ENCODE data around the gene MAGEA9.
"Not testable (repeated sequence)": the region's sequence is repeated elsewhere in the genome, so short reads cannot be mapped to it uniquely, and the experiment has no call there.

Gene MAGEA9

GRCh38 chrX:149770344-149770743 lies 11.4 kb upstream of the MAGEA9 start:
- not testable (repeated sequence) for H3K9me3 ChIP-seq (ENCODE audit: control insufficient read depth, low read length); H3K36me3 ChIP-seq (ENCODE audit: control insufficient read depth, insufficient read depth, low read length, severe bottlenecking); H3K4me1 ChIP-seq (ENCODE audit: control insufficient read depth, insufficient read depth, low read length); H3K4me3 ChIP-seq (ENCODE audit: low read length); H3K27me3 ChIP-seq (replicated peaks; ENCODE audit: control insufficient read depth, insufficient read depth, low read length); DNase-seq (ENCODE audit: low read depth); H3K9ac ChIP-seq (ENCODE audit: low read length)

- not testable (repeated sequence) for H3K9me3 ChIP-seq (ENCODE audit: control insufficient read depth, low read length); H3K36me3 ChIP-seq (ENCODE audit: control insufficient read depth, insufficient read depth, low read length, severe bottlenecking); H3K4me1 ChIP-seq (ENCODE audit: control insufficient read depth, insufficient read depth, low read length); H3K9ac ChIP-seq (ENCODE audit: low read length); H3K4me3 ChIP-seq (ENCODE audit: low read length); DNase-seq (ENCODE audit: low read depth); H3K27me3 ChIP-seq (replicated peaks; ENCODE audit: control insufficient read depth, insufficient read depth, low read length)
Observed at GRCh38 chrX:149773026-149773425, 8.7 kb upstream of the MAGEA9 start.

- DNase-seq (ENCODE audit: low read depth); H3K4me3 ChIP-seq (ENCODE audit: low read length); H3K9ac ChIP-seq (ENCODE audit: low read length); H3K4me1 ChIP-seq (ENCODE audit: control insufficient read depth, insufficient read depth, low read length); H3K9me3 ChIP-seq (ENCODE audit: control insufficient read depth, low read length); H3K36me3 ChIP-seq (ENCODE audit: control insufficient read depth, insufficient read depth, low read length, severe bottlenecking); H3K27me3 ChIP-seq (replicated peaks; ENCODE audit: control insufficient read depth, insufficient read depth, low read length): not testable (repeated sequence)
Observed at GRCh38 chrX:149773768-149774167, 8.0 kb upstream of the MAGEA9 start, which contains the start of gene HSFX1. HSFX1 (plus strand) TSS chrX:149774068; CDS start chrX:149774682, 614 bp downstream.

- not testable (repeated sequence) for H3K4me1 ChIP-seq (ENCODE audit: control insufficient read depth, insufficient read depth, low read length); H3K9me3 ChIP-seq (ENCODE audit: control insufficient read depth, low read length); DNase-seq (ENCODE audit: low read depth); H3K4me3 ChIP-seq (ENCODE audit: low read length); H3K27me3 ChIP-seq (replicated peaks; ENCODE audit: control insufficient read depth, insufficient read depth, low read length); H3K9ac ChIP-seq (ENCODE audit: low read length); H3K36me3 ChIP-seq (ENCODE audit: control insufficient read depth, insufficient read depth, low read length, severe bottlenecking)
Observed at GRCh38 chrX:149777999-149778398, 3.7 kb upstream of the MAGEA9 start.

- H3K9me3 ChIP-seq (ENCODE audit: control insufficient read depth, low read length) = peaks cover 12% of the 10 kb centered on the region
- H3K4me1 ChIP-seq (ENCODE audit: control insufficient read depth, insufficient read depth, low read length); H3K4me3 ChIP-seq (ENCODE audit: low read length); H3K27me3 ChIP-seq (replicated peaks; ENCODE audit: control insufficient read depth, insufficient read depth, low read length); DNase-seq (ENCODE audit: low read depth); H3K36me3 ChIP-seq (ENCODE audit: control insufficient read depth, insufficient read depth, low read length, severe bottlenecking); H3K9ac ChIP-seq (ENCODE audit: low read length): not testable (repeated sequence)
Observed at GRCh38 chrX:149795531-149795930, 13.8 kb downstream of the MAGEA9 start.

GRCh38 chrX:149799095-149799714 lies 17.5 kb downstream of the MAGEA9 start:
- Histone ChIP-seq H3K4me3 (ENCODE audit: low read length) (no peak overlapping the region), H3K9ac (ENCODE audit: low read length) (no peak overlapping the region), H3K9me3 (ENCODE audit: control insufficient read depth, low read length) (peaks cover 12% of the 10 kb centered on the region), H3K4me1 (ENCODE audit: control insufficient read depth, insufficient read depth, low read length) (no peaks in the 10 kb centered on the region), H3K36me3 (ENCODE audit: control insufficient read depth, insufficient read depth, low read length, severe bottlenecking) (no peaks in the 10 kb centered on the region), H3K27me3 (replicated peaks; ENCODE audit: control insufficient read depth, insufficient read depth, low read length) (peaks cover 8% of the 10 kb centered on the region)
- no peak for DNase-seq (ENCODE audit: low read depth)

GRCh38 chrX:149799938-149800337 lies 18.2 kb downstream of the MAGEA9 start:
- no peak for DNase-seq (ENCODE audit: low read depth)
- Histone ChIP-seq H3K9me3 (ENCODE audit: control insufficient read depth, low read length) (peaks cover 12% of the 10 kb centered on the region), H3K4me1 (ENCODE audit: control insufficient read depth, insufficient read depth, low read length) (no peaks in the 10 kb centered on the region), H3K27me3 (replicated peaks; ENCODE audit: control insufficient read depth, insufficient read depth, low read length) (peaks cover 10% of the 10 kb centered on the region), H3K36me3 (ENCODE audit: control insufficient read depth, insufficient read depth, low read length, severe bottlenecking) (no peaks in the 10 kb centered on the region), H3K9ac (ENCODE audit: low read length) (no peak overlapping the region), H3K4me3 (ENCODE audit: low read length) (no peak overlapping the region)

GRCh38 chrX:149803458-149804062 lies 21.8 kb downstream of the MAGEA9 start:
- H3K27me3 ChIP-seq (replicated peaks; ENCODE audit: control insufficient read depth, insufficient read depth, low read length) = peaks cover 24% of the 10 kb centered on the region
- H3K4me1 ChIP-seq (ENCODE audit: control insufficient read depth, insufficient read depth, low read length) = no peaks in the 10 kb centered on the region
- peaks cover 5% of the 10 kb centered on the region for H3K9me3 ChIP-seq (ENCODE audit: control insufficient read depth, low read length)
- no peak overlapping the region for H3K9ac ChIP-seq (ENCODE audit: low read length)
- no peak overlapping the region for H3K4me3 ChIP-seq (ENCODE audit: low read length)
- DNase-seq (ENCODE audit: low read depth) = no peak
- no peaks in the 10 kb centered on the region for H3K36me3 ChIP-seq (ENCODE audit: control insufficient read depth, insufficient read depth, low read length, severe bottlenecking)

GRCh38 chrX:149804102-149804501 lies 22.4 kb downstream of the MAGEA9 start:
- H3K4me1 ChIP-seq (ENCODE audit: control insufficient read depth, insufficient read depth, low read length) = no peaks in the 10 kb centered on the region
- H3K9me3 ChIP-seq (ENCODE audit: control insufficient read depth, low read length) = peaks cover 4% of the 10 kb centered on the region
- H3K27me3 ChIP-seq (replicated peaks; ENCODE audit: control insufficient read depth, insufficient read depth, low read length) = peaks cover 26% of the 10 kb centered on the region
- H3K9ac ChIP-seq (ENCODE audit: low read length) = no peak overlapping the region
- no peaks in the 10 kb centered on the region for H3K36me3 ChIP-seq (ENCODE audit: control insufficient read depth, insufficient read depth, low read length, severe bottlenecking)
- H3K4me3 ChIP-seq (ENCODE audit: low read length) = no peak overlapping the region
- no peak for DNase-seq (ENCODE audit: low read depth)

- no peak for DNase-seq (ENCODE audit: low read depth)
- no peaks in the 10 kb centered on the region for H3K36me3 ChIP-seq (ENCODE audit: control insufficient read depth, insufficient read depth, low read length, severe bottlenecking)
- H3K27me3 ChIP-seq (replicated peaks; ENCODE audit: control insufficient read depth, insufficient read depth, low read length) = peaks cover 40% of the 10 kb centered on the region
- no peaks in the 10 kb centered on the region for H3K9me3 ChIP-seq (ENCODE audit: control insufficient read depth, low read length)
- no peaks in the 10 kb centered on the region for H3K4me1 ChIP-seq (ENCODE audit: control insufficient read depth, insufficient read depth, low read length)
- H3K4me3 ChIP-seq (ENCODE audit: low read length) = no peak overlapping the region
- no peak overlapping the region for H3K9ac ChIP-seq (ENCODE audit: low read length)
Observed at GRCh38 chrX:149807747-149808458, 26.2 kb downstream of the MAGEA9 start.

GRCh38 chrX:149818652-149819051 lies 36.9 kb downstream of the MAGEA9 start:
- peaks cover 7% of the 10 kb centered on the region for H3K27me3 ChIP-seq (replicated peaks; ENCODE audit: control insufficient read depth, insufficient read depth, low read length)
- H3K4me1 ChIP-seq (ENCODE audit: control insufficient read depth, insufficient read depth, low read length) = no peaks in the 10 kb centered on the region
- no peak overlapping the region for H3K9ac ChIP-seq (ENCODE audit: low read length)
- DNase-seq (ENCODE audit: low read depth) = no peak
- H3K4me3 ChIP-seq (ENCODE audit: low read length) = no peak overlapping the region
- H3K9me3 ChIP-seq (ENCODE audit: control insufficient read depth, low read length) = peaks cover 9% of the 10 kb centered on the region
- H3K36me3 ChIP-seq (ENCODE audit: control insufficient read depth, insufficient read depth, low read length, severe bottlenecking) = no peaks in the 10 kb centered on the region
